ENCODE measurements around the gene SYK.

SYK gene

DNA sequence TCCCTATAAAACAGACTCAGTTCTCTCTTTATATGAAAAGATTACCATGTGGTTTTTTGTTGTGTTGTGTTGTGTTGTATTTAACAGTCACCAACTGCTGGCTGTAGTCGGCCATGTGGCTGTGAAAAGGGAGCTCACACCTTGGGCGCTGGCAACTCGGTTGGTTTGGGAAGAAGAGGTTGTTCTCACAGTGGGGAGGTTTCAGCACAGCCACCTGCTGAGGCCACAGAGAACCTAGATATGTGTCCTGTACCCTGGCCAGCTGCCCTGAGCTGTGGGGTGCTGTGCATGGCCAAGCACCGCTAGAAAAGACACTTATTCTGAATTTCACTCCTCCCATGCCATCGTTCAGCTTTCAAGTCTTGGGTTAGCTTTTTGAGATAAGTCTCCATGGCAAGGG is 58.8 kb downstream of the SYK start:
- DNase-seq (ENCODE audit: low read depth), result no peak
- H3K4me3 ChIP-seq (ENCODE audit: control insufficient read depth, low read depth, low read length), result no peak overlapping the region
- TF ChIP-seq, protein P1, sequence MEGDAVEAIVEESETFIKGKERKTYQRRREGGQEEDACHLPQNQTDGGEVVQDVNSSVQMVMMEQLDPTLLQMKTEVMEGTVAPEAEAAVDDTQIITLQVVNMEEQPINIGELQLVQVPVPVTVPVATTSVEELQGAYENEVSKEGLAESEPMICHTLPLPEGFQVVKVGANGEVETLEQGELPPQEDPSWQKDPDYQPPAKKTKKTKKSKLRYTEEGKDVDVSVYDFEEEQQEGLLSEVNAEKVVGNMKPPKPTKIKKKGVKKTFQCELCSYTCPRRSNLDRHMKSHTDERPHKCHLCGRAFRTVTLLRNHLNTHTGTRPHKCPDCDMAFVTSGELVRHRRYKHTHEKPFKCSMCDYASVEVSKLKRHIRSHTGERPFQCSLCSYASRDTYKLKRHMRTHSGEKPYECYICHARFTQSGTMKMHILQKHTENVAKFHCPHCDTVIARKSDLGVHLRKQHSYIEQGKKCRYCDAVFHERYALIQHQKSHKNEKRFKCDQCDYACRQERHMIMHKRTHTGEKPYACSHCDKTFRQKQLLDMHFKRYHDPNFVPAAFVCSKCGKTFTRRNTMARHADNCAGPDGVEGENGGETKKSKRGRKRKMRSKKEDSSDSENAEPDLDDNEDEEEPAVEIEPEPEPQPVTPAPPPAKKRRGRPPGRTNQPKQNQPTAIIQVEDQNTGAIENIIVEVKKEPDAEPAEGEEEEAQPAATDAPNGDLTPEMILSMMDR (IDR thresholded peaks at IDR 0.05; ENCODE audit: control insufficient read depth, insufficient read depth, low read depth, low read length, missing control alignments), result no peak

DNA sequence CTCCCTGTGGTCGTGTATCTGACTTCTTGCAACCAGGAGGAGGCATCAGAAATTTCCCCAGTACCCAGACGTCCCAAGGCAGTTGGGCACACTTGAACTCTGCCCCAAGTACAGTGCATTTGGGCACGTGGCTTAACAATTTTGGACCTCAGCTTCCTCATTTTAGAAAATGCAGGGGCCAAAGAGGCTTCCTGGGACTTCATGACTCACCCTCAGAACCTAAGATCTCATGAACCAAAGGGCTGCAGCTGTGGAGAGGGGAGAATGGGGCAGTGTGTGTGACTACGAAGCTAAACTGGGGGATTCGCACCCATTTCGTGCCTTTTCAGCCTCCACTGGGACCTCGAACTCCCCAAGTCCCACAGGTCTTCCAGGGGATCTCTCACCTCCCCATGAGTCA is 59.2 kb downstream of the SYK start:
- DNase-seq (ENCODE audit: low read depth), result no peak
- TF ChIP-seq, protein P1 (IDR thresholded peaks at IDR 0.05; ENCODE audit: control insufficient read depth, insufficient read depth, low read depth, low read length, missing control alignments), result no peak
- H3K4me3 ChIP-seq (ENCODE audit: control insufficient read depth, low read depth, low read length), result no peak overlapping the region

DNA sequence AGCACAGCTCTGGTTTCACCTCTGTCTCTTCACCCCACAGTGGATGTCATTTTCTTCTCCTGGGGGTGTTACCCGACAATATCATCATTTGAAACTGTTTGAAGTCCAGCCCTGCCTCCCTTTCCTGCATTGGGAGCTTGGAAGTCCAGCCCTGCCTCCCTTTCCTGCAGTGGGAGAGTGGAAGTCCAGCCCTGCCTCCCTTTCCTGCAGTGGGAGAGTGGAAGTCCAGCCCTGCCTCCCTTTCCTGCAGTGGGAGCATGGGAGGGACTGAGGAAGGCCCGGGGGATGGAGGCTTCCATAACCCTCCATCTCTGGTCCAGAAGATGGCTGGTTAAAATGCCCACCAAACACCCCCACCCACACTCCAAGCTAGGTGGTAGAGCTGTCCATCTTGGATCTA is 59.8 kb downstream of the SYK start:
- no peak for DNase-seq (ENCODE audit: low read depth)
- no peak overlapping the region for H3K4me3 ChIP-seq (ENCODE audit: control insufficient read depth, low read depth, low read length)

DNA sequence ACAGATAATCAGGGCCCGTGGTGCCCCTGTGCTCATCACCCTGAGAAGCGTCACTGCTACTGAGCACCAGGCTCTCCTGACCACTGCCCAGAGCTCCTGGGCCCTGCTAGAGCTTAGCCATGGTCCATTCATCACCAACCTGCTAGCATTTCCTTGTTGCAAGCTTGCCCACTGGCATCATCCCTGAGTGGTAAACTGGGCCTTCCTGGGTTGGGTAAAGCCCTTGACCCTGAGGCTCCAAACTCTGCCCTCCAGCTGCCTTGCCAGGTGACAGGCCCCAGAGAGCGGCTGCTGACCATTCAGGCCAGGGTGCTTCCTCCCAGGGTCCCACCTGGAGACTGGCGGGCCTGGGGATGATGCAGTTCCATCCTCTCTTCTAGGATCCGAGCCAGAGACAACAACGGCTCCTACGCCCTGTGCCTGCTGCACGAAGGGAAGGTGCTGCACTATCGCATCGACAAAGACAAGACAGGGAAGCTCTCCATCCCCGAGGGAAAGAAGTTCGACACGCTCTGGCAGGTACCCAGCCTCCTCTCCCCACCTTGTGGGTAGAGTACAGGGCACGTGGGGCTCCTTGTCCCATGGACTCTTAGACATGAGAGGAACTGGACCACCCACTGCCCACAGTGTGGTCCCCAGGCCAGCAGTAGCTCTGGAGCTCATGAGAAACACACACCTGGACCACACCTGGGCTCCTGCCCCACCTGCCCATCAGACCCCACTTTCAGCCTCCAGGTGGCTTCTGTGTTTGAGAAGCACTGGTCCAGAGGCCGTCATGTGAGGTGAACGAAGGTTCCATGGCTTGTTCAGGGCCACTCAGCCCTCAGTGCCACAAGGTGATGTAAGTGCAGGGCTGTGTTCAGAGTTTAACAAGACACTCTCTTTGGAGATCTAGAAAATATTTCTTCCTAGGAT is 60.5 kb downstream of the SYK start:
- no peak for DNase-seq (ENCODE audit: low read depth)
- TF ChIP-seq, protein P1 (IDR thresholded peaks at IDR 0.05; ENCODE audit: control insufficient read depth, insufficient read depth, low read depth, low read length, missing control alignments), result no peak

More for the DNA sequence above, 59.8 kb downstream of the SYK start:
- TF ChIP-seq, protein P1 (IDR thresholded peaks at IDR 0.05; ENCODE audit: control insufficient read depth, insufficient read depth, low read depth, low read length, missing control alignments), result no peak

DNA sequence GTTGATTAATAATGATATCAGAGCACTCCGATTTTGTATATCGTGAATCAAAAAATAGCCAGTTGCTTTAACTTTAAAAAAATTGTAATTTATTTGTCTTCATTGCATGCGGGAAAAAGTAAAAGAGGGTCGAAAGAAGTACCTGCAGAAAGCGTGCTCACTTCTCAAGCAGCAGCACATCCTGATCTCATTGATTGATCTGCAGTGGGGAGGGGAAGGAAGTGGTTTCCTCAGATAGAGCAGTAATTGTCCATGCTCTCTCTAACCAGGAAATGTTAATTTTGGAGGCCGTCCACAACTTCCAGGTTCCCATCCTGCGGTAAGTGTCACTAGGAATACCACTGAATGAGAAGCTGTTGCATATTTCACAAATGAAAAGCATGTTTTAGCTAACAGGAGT is 63.2 kb downstream of the SYK start:
- no peak for DNase-seq (ENCODE audit: low read depth)
- no peak overlapping the region for H3K4me3 ChIP-seq (ENCODE audit: control insufficient read depth, low read depth, low read length)
- TF ChIP-seq, protein P1 (IDR thresholded peaks at IDR 0.05; ENCODE audit: control insufficient read depth, insufficient read depth, low read depth, low read length, missing control alignments), result no peak

More for the DNA sequence above, 60.5 kb downstream of the SYK start:
- H3K4me3 ChIP-seq (ENCODE audit: control insufficient read depth, low read depth, low read length), result no peak overlapping the region

DNA sequence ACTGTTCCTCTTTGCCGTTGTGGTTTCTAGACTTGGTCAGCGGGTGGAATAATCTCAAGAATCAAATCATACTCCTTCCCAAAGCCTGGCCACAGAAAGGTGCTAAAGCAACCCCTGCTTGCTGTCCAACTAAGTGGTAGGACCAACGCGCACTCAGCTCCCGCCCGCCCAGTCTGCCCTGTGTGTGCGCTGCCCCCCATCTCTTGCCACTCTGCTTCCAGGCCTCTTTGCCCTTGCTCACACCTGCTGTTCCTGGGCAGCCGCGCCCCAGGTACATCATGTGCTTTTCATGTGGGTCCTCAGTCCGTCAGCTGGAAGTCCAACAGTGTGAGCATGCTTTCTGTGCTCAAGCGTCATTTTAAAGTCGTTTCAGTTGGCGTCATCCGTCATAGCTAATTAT is 65.5 kb downstream of the SYK start:
- DNase-seq (ENCODE audit: low read depth), result no peak
- H3K4me3 ChIP-seq (ENCODE audit: control insufficient read depth, low read depth, low read length), result no peak overlapping the region
- TF ChIP-seq, protein P1 (IDR thresholded peaks at IDR 0.05; ENCODE audit: control insufficient read depth, insufficient read depth, low read depth, low read length, missing control alignments), result no peak

All from AG09309 (cell line).